ENCODE measurements around the gene SUGCT. TPM values are rescaled to one million over a fixed set of nuclear protein-coding genes. Genes with fewer than 3 reads are reported as not detected.

Gene SUGCT
- total RNA-seq, 4 donors from 2014 or later: 0.83 to 7.1 (median 3.2) TPM

GRCh38 chr7:40544871-40545303 lies 410.1 kb downstream of the SUGCT start:
- WGBS, 2 donors: 44 to 56% methylated on average over 1 of the region's 1 CpG
- DNase-seq: no peak
- Histone ChIP-seq H3K4me3 (no peak overlapping the region), H3K9me3 (no peaks in the 10 kb centered on the region), H3K27me3 (no peaks in the 10 kb centered on the region), H3K27ac (no peak overlapping the region), H3K36me3 (no peaks in the 10 kb centered on the region), H3K4me1 (no peaks in the 10 kb centered on the region)
- intact Hi-C loops (cut with DNase I): no loop called here
- no peak for TF ChIP-seq POLR2A (IDR thresholded peaks at IDR 0.05)
- TF ChIP-seq, protein P1, sequence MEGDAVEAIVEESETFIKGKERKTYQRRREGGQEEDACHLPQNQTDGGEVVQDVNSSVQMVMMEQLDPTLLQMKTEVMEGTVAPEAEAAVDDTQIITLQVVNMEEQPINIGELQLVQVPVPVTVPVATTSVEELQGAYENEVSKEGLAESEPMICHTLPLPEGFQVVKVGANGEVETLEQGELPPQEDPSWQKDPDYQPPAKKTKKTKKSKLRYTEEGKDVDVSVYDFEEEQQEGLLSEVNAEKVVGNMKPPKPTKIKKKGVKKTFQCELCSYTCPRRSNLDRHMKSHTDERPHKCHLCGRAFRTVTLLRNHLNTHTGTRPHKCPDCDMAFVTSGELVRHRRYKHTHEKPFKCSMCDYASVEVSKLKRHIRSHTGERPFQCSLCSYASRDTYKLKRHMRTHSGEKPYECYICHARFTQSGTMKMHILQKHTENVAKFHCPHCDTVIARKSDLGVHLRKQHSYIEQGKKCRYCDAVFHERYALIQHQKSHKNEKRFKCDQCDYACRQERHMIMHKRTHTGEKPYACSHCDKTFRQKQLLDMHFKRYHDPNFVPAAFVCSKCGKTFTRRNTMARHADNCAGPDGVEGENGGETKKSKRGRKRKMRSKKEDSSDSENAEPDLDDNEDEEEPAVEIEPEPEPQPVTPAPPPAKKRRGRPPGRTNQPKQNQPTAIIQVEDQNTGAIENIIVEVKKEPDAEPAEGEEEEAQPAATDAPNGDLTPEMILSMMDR (IDR thresholded peaks at IDR 0.05): no peak

DNA sequence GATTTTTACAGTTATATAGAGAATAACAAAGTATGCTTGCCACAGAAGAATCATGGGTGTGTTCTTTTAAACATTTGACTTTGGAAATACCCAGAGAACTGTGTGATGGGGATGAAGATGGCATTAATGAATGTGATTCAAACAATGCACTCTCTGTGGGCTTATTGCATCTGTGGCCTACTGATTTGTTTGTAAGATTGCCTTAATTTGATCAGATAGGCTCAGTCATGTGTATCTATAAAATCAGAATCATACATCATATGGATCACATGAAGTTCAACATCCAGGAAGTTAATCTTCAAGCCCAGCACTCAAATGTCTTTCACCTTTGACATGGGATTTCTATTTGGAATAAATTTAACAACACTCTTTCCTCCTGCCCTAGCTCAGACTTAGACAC lies 410.9 kb downstream of the SUGCT start:
- H3K27me3 ChIP-seq: no peaks in the 10 kb centered on the region
- intact Hi-C loops (cut with DNase I): no loop called here
- DNase-seq: no peak
- no peaks in the 10 kb centered on the region for H3K4me1 ChIP-seq
- no peaks in the 10 kb centered on the region for H3K36me3 ChIP-seq
- H3K9me3 ChIP-seq: no peaks in the 10 kb centered on the region
- H3K27ac ChIP-seq: no peak overlapping the region
- H3K4me3 ChIP-seq: no peak overlapping the region
- no peak for TF ChIP-seq POLR2A (IDR thresholded peaks at IDR 0.05)
- TF ChIP-seq, protein P1 (IDR thresholded peaks at IDR 0.05): no peak

- Histone ChIP-seq H3K27me3 (no peaks in the 10 kb centered on the region), H3K36me3 (no peaks in the 10 kb centered on the region), H3K9me3 (no peaks in the 10 kb centered on the region), H3K4me3 (no peak overlapping the region), H3K4me1 (no peaks in the 10 kb centered on the region), H3K27ac (no peak overlapping the region)
- WGBS, 2 donors: 76 to 80% methylated on average over 6 of the region's 6 CpGs
- intact Hi-C loops (cut with DNase I): no loop called here
- no peak for DNase-seq
- TF ChIP-seq POLR2A (IDR thresholded peaks at IDR 0.05): no peak
- TF ChIP-seq, protein P1 (IDR thresholded peaks at IDR 0.05): no peak
These were observed 412.1 kb downstream of the SUGCT start for GRCh38 chr7:40546616-40547501.

DNA sequence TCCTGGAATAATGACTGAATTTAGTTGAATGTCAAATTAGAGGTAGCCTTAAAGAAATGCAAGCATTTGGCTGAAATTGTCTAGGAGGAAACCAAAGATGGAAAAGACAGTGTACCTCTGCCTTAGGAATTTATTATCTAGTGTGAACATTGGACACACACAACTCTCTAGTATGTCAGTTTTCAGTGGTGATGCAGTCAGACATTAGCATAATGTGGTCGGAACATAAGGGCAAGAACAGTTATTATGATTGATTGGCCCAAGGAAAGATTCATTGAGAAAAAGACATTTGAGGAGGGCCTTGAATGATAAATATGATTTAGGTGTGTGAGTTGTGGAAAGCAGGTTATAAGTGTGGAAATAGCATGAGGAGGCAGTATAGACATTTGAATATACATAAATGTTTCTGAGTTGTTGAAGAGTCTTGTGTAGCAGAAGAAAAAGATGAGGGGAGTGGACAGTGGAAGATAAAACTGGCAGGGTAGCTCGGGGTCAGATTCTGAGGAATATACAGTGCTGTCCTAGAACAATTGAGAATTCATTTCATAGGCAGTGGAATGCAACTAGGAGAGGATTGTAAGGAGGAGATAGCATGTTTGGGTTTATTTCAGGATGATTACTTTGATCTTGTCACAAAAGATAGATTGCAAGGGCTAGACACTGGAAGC lies 414.7 kb downstream of the SUGCT start:
- WGBS, 2 donors: 65 to 69% methylated on average over 2 of the region's 2 CpGs
- no peak for DNase-seq
- H3K4me1 ChIP-seq: no peaks in the 10 kb centered on the region

More for the DNA sequence above, 414.7 kb downstream of the SUGCT start:
- H3K9me3 ChIP-seq: no peaks in the 10 kb centered on the region
- H3K4me3 ChIP-seq: no peak overlapping the region
- no peaks in the 10 kb centered on the region for H3K27me3 ChIP-seq
- H3K36me3 ChIP-seq: no peaks in the 10 kb centered on the region
- intact Hi-C loops (cut with DNase I): no loop called here
- H3K27ac ChIP-seq: no peak overlapping the region
- no peak for TF ChIP-seq POLR2A (IDR thresholded peaks at IDR 0.05)
- TF ChIP-seq, protein P1 (IDR thresholded peaks at IDR 0.05): no peak
